GM23248 (cell line): ENCODE data around the gene ST3GAL2.

Source experiments
- EZH2 ChIP-seq: fragments of 200-600 bp; sonication (generic); IDR thresholded peaks from 2 replicates; pipeline ENCODE4 v1.6.1; 2018; ENCODE audit warnings: antibody characterized with exemption, mild to moderate bottlenecking; ENCODE audit not compliant: insufficient read depth, poor library complexity, severe bottlenecking
- EZH2phosphoT487 ChIP-seq: fragments of 200-600 bp; sonication (generic); IDR thresholded peaks from 2 replicates; pipeline ENCODE4 v1.6.1; 2018; ENCODE audit warnings: antibody characterized with exemption, moderate library complexity, mild to moderate bottlenecking, low read depth; ENCODE audit not compliant: insufficient read depth

DNA sequence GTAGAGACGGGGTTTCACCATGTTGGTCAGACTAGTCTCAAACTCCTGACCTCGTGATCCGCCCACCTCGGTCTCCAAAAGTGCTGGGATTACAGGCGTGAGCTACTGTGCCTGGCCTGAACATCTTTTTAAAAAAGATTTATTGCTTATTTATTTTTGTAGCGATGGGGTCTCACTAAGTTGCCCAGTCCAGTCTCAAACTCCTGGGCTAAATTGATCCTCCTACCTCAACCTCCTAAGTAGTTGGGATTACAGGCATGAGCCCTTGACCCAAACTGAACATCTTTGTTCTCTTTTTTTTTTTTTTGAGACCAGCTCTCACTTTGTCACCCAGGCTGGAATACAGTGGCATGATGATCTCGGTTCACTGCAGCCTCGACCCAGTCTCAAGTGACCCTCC lies 64.7 kb downstream of the ST3GAL2 start:
- TF ChIP-seq EZH2 (no peak), EZH2phosphoT487 (no peak)
